Stimulated activated CD4-positive, alpha-beta T cell treated with anti-CD3 and anti-CD28 coated beads, Interleukin-15, amount 100 ng/mL, for 24 hours (primary cell): ENCODE results near the gene STK32B.
"Not testable (repeated sequence)": the region's sequence is repeated elsewhere in the genome, so short reads cannot be mapped to it uniquely, and the experiment has no call there.

ENCODE experiments used
- DNase-seq: peaks from one replicate; pipeline ENCODE4 v3.0.0-alpha.2; 2020

The STK32B gene

DNA sequence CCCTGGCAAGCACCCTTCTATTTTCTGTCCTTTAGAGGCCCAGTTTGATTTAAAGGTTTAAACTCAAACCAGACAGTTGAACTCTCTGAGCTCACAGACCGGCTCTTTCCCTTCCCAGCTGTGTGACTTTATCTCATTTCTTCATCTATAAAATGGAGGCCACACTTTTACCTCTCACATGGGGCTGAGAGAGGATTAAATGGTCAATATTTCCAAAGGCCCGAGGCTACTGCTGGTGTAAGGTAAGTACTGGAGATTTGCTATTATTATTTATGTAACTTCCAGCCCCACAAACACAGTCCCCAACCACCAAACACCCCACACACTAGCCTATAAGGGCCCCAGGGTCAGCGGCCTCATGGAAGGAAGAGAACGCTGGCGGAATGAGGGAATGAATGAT is 18.5 kb upstream of the STK32B start:
- no peak for DNase-seq

DNA sequence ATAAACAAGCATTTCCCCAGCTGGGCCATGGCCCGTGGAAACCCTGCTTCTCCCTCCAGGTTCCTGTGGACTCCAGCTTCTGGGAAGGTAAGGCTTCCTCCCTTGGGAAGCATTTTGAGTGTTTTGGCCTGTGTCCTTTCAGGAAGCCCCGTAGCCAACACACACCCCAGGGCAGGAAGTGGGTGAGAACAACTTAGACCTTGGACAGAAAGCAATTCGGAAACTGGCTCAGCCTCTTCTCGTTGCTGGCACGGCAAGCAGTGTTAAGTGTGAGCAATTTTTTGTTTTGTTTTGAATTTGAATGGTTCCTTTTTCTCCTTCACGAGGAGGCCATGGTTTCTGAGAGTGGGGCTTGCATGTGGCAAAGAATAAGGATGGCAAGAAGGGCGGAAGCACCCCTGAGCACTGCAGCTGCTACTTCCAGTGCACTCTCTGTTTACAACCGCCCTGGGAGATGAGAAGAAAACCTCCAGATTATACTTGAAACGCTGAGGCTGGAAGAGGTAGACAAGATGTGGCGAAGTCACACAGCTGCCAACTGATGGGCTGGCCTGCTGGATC is 17.9 kb upstream of the STK32B start:
- no peak for DNase-seq

DNA sequence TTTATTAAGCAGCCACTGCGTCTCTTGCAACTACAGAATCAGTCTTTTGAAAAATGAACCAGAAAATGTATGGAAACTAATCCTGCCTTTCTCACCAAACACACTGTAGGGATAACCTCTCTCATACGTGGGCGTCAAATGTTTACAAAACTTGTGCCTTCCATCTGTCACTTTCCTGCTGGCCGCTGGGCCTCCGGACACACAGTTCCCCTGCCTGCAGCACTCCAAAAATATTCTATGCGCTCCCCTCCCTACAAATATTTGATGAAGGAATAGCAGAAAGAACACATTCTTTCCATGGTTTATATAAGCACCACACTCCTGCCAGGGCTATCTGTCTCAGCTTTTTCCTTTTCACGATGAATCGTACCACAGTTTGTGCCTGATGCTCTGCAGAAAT is 17.1 kb upstream of the STK32B start:
- no peak for DNase-seq

DNA sequence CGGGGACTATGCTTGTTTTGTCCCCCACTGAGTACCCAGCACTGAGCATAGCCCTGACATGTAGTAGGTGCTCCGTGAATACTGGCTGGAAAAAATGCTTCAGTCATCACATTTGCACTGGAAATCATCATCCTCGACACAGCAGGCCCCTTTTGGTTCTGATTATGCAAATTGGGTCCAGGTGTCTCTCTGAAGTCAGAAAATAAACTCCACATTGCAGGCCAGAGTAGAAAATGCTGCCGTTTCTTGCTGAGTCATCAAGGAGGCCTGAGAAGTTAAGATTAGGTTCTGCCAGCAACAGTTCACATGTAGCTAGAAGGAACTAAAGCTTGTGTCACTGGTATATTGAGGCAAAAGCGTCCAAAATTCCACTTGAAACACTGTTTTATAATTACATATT is 15.0 kb upstream of the STK32B start:
- no peak for DNase-seq

DNA sequence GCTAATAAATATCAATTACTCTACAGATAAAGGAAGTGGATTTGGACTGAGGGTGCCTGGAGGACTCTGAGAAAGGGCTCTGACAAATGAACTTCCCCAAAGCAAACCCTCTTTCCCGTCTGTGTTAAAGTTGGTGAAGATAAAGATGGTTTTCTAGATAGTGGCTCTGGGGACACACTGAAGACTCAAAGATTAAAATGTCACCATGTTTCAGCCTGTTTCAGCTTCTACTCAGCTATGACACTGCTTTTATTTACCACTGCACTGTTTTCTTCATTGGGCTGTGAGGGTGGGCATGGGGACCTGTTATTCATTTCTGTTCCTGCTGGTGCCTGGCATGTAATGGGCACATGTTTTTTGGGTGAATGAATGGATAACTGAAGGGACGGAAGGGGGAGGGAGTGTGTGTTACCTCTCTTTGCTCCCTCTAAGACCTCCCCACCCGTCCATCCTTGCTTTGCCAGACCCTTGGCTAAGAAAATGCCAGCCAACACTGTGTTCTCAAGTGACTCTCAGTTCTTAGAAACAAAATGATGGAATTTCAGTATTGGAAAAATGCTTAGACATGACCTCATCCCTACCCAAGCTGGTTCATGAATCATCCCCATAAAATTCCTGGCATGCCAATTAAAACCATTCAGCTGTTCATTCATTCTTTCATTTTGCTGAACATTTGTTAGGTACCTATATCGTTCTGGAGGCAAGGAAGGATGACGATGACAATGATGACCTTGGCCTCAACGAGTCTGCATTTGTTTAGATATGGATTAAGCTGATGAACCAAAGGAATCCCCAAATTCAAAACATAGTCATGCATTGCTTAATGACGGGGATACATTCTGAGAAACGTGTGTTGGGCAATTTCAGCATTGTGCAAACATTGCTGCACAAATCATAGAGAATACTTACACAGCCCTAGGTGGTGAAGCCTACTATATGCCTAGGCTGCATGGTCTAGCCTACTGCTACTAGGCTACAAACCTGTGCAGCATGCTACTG is 13.4 kb upstream of the STK32B start:
- no peak for DNase-seq

DNA sequence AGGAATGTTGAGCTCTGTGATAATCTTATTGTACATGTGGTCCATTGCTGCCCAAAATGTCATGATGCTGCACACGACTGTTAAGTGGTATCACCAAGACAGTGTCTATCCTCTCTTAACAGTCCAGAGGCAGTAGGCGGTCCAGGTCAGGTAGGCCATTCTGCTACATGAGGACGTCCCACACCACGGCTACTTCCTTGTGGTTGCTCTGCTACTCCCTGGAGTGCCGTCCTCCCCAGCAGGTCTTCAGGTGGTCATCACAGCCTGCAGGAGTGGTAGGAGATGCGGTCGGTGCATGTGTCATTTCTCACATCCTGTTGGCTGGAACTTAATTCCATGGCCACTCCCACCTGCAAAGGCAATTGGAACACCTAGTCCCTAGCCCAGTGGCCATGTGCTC is 11.5 kb upstream of the STK32B start:
- no peak for DNase-seq

DNA sequence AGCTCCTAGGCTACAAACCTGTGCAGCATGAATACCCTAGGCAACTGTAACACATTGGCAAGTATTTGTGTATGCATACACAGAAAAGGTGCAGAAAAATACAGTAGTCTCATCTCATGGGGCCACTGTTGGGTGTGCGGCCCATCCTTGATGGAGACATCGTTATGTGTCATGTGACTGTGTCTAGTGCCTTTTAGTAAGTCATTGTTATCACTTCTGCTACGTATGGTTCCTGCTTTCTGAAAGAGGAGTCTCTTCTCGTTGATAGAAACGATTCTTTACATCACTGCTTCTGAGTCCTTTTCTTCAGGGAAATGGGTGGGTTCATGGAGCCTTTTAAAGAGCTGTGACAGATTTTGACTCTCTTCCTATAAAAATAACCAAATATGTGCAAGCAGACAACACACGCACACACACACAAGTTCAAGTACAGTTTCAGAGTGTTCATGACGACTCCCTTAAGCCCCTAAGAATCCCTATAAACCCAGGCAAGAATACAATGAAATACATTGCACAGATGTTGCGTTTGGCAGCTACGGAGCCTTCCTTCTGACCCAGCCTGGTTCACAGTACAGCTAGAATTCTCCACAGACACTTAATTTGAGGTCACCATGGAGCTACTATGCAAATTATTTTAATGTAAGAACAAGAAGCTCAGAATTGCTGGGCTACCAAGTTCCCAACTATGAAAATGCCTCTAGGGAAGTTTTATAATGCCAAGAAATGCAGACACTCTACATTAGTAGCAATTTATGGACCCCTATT is 10.2 kb upstream of the STK32B start:
- no peak for DNase-seq

DNA sequence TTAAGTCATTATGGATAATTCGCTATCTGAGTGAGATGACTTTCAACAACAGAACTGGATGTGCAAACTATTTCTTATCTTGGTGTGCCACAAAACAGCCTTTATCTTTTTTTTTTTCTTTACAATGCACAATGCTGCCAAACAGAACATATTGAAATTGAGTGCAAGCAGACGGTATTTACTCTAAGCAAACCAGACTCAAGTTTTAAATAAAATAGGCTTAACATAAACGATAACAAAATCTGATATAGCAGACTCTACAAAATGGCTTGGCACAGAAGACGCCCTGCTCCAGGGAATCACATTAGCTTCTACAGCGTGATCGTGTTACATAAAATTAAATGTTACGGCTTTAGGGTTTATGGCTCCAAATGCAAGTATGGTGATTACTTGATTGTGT is 9.6 kb upstream of the STK32B start:
- no peak for DNase-seq

DNA sequence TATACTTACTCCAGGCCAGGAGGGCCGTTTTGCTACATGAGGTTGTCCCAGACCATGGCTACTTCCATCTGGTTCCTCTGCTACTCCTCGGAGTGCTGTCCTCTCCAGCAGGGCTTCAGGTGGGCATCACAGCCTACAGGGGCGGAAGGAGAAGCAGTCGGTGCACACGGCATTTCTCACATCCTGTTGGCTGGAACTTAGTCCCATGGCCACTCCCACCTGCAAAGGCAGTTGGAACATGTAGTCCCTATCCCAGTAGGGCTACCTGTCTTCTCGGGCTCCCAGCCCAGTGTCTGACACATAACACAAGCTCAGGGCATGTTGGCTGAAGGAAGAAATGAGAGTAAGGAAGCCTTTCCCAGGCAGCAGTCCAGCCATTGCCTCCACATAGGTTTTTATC is 7.7 kb upstream of the STK32B start:
- no peak for DNase-seq

DNA sequence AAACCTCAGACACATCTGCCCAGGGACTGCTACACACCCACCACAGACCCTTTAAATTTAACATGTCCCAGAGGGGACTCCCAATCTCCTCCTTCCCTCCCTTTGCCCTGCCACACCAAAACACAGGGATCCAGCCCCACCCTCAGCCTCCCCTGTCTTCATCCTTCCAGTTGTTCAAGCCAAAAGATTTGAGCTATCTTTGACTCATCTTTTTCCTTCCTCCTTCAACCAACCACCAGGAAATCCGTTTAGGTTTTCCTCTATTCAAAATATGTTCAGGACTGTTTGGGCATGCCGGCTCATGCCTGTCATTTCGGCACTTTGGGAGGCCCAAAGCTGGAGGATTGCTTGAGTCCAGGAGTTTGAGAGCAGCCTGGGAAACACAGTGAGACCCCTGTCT is 6.9 kb upstream of the STK32B start:
- no peak for DNase-seq

DNA sequence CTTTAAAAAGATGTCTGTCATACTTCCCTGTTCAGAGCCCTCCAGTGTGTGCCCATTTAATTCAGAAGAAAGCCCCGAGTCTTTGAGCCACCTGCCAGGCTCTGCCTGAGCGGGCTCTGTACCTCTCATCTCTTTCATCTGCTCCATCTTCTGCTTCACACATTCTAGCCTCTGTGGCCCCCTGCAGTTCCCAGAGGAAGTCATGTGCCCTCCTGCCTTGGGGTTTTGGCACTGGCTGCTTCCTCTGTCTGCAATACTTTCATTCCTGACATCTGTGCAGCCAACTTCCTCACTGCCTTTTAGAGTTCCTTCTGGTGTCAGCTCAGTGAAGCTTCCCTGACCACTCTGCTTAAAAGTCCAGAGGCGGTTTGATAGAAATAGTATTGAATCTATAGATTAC is 6.2 kb upstream of the STK32B start:
- no peak for DNase-seq

DNA sequence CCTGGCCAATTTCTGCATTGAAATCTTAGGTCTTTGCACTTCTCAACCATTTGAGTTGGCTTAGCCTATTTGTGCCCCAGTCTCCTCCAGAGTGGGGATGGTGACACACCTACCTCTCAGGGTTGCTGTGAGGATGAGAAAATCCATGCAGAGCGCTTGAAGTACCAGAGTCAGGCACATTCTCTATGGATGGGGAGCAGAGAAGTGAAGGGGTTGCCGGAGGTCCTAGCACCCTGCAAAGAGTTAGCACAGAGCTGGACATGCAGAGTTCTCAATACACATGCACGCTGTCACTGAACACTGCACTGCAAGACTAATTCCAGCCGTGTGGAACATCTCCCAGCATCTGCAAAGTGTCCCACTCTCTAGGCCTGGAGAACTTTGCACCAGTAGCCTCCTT is 2.6 kb upstream of the STK32B start:
- DNase-seq: no peak

DNA sequence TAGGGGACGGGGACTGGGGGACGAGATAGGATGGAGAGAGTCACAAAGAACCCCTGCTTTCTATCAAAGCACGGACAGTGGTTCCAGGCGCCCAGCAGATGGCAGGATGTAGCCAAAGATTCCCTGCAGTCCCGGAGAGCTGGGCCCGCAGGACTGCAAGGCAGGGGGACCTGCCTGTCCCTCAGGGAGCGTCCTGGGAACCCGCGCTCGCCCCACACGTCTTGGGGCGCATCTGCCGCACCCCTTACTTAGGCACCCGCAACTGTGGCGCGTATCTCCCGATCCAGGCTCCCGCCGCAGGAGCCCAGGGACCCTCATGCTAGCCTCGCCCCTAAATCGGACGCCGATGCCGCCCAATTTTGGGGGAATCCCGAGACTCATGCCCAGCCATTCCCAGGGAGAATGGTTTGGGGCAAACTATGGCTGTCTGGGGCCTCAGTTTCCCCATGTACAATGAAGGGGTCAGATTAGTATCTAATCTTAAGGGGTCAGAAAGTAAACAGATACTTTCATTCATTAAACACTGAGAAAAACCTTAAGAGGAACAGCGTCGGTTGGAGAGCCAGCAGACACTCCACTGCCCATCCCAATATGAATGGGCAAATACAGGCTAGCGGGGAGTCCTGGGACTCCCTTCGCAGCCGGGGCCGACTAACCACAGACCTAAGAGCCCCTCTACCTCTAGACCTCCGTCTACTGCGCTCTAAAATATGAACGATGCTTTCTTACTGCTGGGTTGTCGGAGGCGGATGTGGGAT is 581 bp upstream of the STK32B start:
- DNase-seq: peak; percentile 59

DNA sequence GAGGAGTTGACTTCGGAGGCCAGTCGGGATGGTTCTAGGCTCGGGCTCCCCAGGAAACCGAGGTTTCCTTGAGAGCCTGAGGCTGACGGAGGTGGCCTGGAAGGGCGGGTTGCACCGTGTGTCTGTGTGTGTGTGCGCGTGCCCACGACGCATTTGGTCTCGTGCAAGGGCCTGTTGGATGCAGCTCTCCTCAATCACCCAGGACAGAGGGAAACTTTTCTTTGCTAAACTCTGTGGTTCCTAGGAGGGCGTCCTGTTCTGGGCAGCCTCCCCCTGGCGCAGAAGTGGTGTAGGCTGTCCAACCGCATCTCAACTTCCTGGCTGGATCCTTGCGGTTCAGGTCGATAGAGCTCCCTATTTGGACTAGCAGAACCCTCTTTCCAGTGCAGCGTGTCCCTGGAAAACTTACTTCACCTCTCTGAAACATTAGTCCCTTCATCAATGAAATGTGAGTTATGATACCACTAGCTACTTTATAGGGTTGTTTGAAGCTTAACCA is 973 bp downstream of the STK32B start:
- DNase-seq: no peak

DNA sequence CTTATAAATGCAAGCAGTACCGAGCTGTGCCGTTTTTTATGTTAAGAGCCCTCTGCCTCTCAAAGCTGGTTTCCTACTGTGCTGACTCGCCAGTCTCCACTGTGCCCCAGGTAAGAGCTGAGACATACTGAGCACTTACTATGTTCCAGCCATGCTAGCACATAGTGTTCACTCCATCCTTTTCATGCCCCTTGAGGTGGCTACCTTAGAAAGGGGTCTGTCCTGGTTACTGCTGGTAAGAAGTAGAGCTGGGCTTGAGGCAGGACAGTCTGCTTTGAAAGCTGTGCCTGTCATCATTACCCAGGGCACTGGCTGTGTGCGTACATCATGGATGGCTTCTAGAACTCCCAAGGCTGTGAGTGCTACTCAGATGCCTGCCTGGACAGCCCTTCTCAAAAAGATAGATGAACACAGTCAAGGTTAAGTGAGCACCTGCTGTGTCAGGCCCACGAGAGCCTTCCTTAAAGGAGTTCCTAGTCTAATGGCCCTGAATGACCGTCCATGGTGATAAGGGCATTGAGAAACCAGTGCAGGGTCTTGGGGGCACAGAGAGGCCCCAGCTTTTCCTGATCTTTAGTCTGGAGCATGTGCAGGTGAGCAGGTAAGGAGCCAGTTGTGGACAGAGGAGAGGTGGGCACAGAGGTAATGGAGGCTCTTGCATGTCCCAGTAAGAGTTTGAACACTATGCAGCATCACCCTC is 1.6 kb downstream of the STK32B start:
- DNase-seq: no peak

DNA sequence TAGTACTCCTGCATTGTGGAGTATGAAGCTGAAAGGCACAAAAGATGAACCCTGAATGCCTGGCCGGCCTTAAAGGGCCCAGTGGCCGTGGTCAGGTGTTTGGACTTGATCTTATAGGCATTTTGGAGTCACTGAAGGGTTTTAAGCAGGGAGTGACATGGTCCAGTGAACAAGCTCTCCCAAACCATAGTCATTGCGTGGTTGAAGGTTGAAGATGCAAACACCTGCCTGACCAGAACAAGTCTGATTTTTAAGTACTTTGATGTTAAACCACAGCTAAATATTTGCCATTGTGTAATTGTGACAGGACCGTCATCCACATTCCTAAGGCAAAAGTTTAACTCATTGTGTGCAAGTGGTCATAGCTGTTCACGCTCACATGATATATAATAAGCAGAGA is 3.3 kb downstream of the STK32B start:
- DNase-seq: no peak

DNA sequence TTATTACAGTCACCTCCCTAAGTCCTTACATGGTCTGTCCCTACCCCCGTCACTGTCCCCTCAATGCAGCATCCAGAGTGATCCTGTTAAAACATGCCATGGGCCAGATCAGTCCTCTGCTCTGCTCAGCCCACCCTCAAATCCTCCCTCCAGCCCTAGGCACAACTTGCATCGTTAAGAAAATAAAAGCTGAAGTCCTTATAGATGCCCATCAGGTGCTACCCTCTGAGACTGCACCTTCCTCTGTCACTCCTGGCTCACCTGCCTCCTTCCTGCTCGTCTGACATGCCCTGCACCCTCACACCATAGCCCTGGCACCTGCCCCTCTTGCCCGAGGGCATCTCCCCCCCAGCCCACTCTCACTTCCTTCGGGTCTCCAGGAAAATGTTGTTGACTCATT is 4.1 kb downstream of the STK32B start:
- no peak for DNase-seq

DNA sequence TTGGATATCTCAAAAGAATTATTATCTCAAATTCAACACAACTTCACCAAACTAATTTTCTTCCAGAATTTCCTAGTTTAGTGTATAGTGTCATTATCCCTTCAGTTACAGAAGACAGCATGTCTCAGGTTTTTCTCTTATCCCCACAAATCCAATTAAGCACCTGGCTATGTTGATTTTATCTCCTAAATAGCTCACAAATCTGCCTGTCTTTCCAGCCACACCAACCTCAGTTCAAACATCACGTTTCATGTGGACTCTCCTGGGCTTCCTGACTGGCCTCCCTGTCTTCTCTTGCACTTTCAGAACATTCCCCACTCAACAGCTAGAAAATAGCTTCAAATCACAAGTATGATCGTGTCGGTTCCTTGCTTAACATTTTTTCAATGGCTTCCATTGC is 14.8 kb downstream of the STK32B start:
- DNase-seq: no peak

DNA sequence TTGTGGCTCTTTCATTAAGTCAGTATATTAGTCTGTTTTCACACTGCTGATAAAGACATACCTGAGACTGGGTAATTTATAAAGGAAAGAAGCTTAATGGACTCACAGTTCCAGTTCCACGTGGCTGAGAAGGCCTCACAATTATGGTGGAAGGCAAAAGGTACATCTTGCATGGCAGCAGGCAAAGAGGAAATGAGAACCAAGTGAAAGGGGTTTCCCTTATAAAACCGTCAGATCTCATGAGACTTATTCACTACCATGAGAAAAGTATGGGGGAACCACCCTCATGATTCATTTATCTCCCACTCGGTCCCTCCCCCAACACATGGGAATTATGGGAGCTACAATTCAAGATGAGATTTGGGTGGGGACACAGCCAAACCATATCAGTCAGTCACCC is 15.7 kb downstream of the STK32B start:
- not testable (repeated sequence) for DNase-seq

DNA sequence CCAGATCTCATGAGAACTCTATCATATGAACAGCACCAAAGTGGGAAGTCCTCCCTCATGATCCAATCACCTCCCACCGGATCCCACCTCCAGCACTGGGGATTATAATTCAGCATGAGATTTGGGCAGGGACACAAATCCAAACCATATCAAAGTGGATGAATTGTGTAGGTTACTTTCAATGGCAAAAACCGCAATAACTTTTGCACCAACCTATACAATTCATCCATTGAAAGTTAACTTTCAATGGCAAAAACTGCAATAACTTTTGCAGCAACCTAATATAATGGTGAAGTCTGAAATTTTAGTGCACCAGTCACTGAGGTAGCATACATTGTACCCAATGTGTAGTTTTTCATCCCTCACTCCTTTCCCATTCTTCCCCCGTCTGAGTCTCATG is 16.6 kb downstream of the STK32B start:
- no peak for DNase-seq

DNA sequence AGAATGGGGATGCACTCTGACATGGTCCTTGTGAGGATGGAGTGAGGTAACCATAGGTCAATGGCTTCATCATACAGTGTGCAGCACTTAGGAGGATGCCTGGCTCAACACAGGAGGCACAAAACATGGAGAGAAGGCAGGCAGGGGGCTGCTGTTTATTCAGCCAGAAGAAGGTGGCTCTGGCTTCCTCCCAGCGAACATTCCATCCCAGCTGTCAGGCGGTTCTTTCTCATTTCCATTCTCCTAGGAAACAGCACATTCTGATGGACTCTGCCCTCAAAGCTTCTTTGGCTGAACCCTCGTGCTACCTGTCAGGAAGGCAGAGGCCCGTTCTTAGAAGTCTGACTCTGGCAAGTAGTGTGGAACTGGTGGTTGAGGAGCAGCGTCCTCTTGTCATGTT is 18.6 kb downstream of the STK32B start:
- DNase-seq: no peak

DNA sequence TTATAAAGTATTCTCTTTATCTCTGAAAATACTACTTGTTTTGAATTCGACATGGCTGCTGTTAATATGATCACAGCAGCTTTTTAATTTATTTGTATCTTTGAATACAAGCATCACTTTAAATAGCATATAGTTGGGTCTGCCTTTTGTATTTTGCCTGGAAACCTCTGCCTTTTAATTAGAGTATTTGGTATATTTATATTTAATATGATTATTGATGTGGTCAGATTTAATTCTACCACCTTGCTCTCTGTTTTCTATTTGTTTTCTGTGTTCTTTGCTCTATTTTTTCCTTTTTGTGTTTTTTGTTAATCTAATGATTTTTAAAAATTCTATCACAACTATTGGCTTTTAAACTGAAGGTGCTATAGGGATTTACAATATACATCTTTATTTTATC is 21.7 kb downstream of the STK32B start:
- no peak for DNase-seq
